SKM-1 treated with dmso at 0.1 percent for 144 hours (cell line): ENCODE data around the gene RIPK4.
"Not testable (repeated sequence)": the region's sequence is repeated elsewhere in the genome, so short reads cannot be mapped to it uniquely, and the experiment has no call there.

Experiments used
- DNase-seq: peaks from one replicate; lab custom pipeline; 2025; ENCODE audit not compliant: unreplicated experiment; lab: John Stamatoyannopoulos, UW

RIPK4 gene

GRCh38 chr21:41740604-41741252 lies 26.1 kb downstream of the RIPK4 start:
- no peak for DNase-seq

GRCh38 chr21:41739936-41740335 lies 26.9 kb downstream of the RIPK4 start:
- no peak for DNase-seq

GRCh38 chr21:41739011-41739410 lies 27.8 kb downstream of the RIPK4 start:
- DNase-seq, result no peak

DNA sequence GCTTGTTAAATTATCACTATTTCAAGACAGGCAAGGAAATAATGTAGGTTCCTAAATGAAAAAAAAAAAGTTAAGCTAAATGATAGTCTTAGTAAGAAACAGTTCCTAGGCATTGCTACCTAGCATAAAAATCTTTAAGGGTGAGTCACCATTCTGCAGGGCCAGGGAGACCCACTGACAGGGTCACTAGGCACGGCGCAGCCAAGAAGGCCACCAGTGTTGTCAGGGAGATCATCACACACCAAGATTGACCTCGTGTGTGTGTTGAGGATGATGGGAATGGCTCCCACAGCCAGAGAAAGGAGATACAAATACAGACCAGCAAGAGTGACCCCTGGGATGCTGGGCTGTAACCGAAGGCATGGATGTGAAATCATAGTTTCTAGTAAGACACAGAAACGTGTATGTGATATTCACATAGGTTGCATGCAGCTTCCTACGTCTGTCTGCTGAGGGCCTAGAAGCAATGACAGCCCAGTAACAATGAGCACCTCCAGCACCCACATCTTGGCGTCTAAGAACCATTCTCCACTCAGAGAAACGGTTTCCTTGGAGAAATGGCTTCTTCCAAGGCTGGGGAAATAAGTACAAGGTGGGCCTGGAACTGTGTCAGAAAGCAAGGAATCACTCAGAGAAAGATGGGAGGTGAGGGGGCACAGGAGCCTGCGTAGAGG lies 29.1 kb downstream of the RIPK4 start:
- DNase-seq, result no peak

DNA sequence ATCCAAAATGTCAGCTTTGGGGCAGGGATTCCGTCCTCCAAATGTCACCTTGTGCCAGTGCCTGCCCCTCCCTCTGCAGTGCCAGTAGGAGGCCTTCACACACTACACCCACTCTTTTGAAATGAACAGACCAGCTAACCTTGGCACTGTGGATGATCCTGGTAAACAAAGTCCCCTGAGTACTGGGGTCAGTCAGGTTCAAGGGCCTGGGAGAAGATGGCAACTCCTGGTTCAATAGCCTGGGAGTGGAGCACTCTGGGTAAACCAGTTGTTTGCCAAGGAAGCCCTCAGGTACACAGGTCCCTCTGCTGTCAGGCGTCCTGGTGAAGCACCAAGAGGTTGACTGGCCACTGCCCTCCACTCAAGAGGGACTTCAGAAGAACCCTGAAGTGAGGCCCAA lies 30.4 kb downstream of the RIPK4 start:
- DNase-seq, result no peak

- no peak for DNase-seq
Measured at GRCh38 chr21:41733951-41734689, 32.7 kb downstream of the RIPK4 start.

DNA sequence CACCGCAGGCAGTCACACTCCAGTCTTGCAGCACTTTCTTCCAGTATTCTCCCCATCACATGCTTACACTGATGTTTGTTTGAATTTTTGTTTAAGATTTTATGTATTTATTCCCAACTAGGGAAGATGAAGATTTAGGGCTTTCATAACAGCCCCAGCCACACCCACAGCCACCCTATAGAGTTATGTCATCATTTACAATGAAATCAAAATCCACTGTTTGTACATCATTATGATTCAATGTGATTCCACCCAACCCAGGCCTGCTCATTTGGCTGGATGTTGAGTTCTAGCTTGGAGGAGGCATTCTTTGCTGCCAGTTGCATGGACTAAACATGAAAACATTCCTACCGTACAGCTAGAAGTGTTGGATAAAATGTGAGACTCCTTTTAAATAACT lies 35.8 kb downstream of the RIPK4 start:
- no peak for DNase-seq

GRCh38 chr21:41730367-41730765 lies 36.5 kb downstream of the RIPK4 start:
- DNase-seq, result no peak

DNA sequence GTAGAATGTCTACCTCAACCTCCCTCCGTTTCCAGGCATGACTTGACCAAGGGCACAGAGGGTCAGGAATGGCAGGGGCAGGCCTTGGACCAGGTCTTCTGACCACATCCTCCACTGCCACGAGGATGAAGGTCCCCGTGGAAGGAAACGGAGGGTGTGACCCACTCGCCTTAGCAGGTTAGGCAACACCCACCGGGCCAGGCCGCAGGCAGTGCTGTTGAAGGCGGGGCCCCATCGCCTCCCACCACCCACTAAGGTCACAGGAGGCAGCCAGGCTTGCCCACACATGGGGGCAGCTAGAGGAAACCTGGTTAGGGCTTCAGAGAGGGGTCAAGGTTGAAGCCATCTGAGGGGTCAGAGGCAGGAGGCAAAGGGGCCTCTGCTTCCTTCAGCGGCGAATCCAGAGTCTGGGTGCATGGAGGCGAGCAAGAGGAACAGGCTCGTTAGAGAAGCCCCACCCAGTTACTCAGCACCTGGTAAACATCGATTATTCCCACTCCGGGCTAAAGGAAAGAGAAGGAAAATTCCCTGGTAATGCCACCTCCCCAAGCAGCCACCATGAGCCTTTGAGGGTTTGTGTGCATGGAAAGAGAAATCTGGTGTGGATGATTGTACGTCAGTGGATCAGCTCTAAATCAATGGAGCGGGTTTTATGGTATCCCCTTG lies 37.0 kb downstream of the RIPK4 start:
- no peak for DNase-seq

- no peak for DNase-seq
Measured at GRCh38 chr21:41727784-41728763, 38.8 kb downstream of the RIPK4 start.

- DNase-seq, result no peak
Measured at GRCh38 chr21:41726970-41727783, 39.7 kb downstream of the RIPK4 start.

- DNase-seq, result no peak
Measured at GRCh38 chr21:41726630-41726969, 40.3 kb downstream of the RIPK4 start.

GRCh38 chr21:41726058-41726558 lies 40.7 kb downstream of the RIPK4 start:
- DNase-seq, result no peak

- no peak for DNase-seq
Measured at GRCh38 chr21:41725421-41726031, 41.3 kb downstream of the RIPK4 start.

DNA sequence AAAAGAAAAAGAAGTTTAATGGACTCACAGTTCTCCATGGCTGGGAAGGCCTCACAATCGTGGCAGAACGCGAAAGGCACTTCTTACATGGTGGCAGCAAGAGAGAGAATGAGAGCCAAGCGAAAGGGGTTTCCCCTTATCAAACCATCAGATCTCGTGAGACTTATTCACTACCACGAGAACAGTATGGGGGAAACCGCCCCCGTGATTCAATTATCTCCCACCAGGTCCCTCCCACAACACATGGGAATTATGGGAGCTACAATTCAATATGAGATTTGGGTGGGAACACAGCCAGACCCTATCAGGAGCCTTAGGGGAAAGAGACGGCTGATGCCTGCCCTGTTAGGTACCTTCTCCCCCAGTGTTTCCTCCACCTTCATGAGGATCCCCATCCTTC lies 43.0 kb downstream of the RIPK4 start:
- not testable (repeated sequence) for DNase-seq

GRCh38 chr21:41722052-41723018 lies 44.5 kb downstream of the RIPK4 start:
- DNase-seq, result no peak

DNA sequence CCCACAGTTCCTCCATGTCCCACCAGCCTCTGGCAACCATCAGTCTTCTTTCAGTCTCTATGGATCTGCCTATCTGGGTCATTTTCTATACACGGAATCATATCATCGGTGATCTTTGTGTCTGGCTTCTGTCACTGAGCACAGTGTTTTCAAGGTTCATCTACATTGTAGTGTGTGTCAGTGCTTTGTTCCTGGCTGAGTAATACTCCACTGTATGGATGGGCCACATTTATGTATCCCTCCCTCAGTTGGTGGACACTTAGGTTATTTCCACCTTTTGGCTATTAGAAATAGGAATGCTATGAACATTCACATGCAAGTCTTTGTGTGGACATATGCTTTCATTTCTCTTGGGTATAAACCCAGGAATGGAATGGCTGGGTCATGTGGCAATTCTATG lies 46.6 kb downstream of the RIPK4 start:
- no peak for DNase-seq

GRCh38 chr21:41719691-41720090 lies 47.2 kb downstream of the RIPK4 start:
- no peak for DNase-seq
